ENCODE data around the gene CDH18. TPM values are rescaled to one million over a fixed set of nuclear protein-coding genes. Genes with fewer than 3 reads are reported as not detected.

The CDH18 gene
- total and polyA plus RNA-seq, 2 of the 4 experiments (the other 2 are of a cell fraction) = 0.24 to 1.1 TPM

DNA sequence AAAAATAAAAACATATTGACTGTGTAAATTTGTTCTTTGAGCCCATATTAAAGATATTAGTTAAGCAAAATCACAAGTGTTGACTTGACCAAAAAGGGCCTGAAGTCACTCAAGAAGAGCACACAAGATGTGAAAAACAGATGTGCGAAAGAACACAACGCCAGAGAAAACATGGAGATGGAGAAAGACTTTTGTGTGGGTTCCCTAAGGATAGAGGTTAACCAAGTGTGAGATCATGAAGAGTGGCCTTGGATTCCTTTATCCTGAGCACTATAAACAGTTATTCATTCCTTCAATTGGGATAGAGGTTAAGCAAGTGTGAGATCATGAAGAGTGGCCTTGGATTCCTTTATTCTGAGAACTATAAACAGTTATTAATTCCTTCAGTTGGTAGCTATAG is 361.8 kb downstream of the CDH18 start:
- Histone ChIP-seq H3K27ac (ENCODE audit: insufficient read depth, low read length) (no peak overlapping the region), H3K4me2 (ENCODE audit: low read depth, low read length) (no peak overlapping the region), H3K9me3 (ENCODE audit: control insufficient read depth, insufficient read depth, low read length) (peaks cover 7% of the 10 kb centered on the region), H3K14ac (replicated peaks; ENCODE audit: low read depth, low read length) (no peak overlapping the region), H2BK120ac (ENCODE audit: low read depth, low read length) (no peak overlapping the region), H3K56ac (ENCODE audit: extremely low read depth, insufficient read depth, low read length) (no peak overlapping the region), H4K91ac (ENCODE audit: insufficient read depth, low read depth, low read length) (no peak overlapping the region), H3K23ac (ENCODE audit: low read depth, low read length) (no peak overlapping the region), H4K5ac (ENCODE audit: low read depth, low read length) (no peak overlapping the region), H2BK5ac (ENCODE audit: low read depth, low read length, poor library complexity, severe bottlenecking) (no peak overlapping the region), H2AFZ (replicated peaks; ENCODE audit: low read length, poor library complexity) (no peak overlapping the region), H3K4me3 (ENCODE audit: insufficient read depth, low read depth, low read length) (no peak overlapping the region), H4K20me1 (ENCODE audit: insufficient read depth, low read length) (no peaks in the 10 kb centered on the region), H3K9me1 (ENCODE audit: insufficient read depth, low read length) (no peaks in the 10 kb centered on the region), H2AK9ac (replicated peaks; ENCODE audit: low read depth, low read length, poor library complexity) (no peak overlapping the region), H3K79me1 (ENCODE audit: low read depth in 1 of 2, low read length in 2 of 2) (no peaks in the 10 kb centered on the region), H2BK15ac (ENCODE audit: low read depth, low read length) (no peak overlapping the region), H4K8ac (ENCODE audit: low read depth in 2 of 2, low read length in 2 of 2) (no peak overlapping the region), H3K18ac (ENCODE audit: low read depth, low read length) (no peak overlapping the region), H3K36me3 (ENCODE audit: control insufficient read depth, insufficient read depth, low read length) (no peaks in the 10 kb centered on the region), H2BK20ac (ENCODE audit: low read depth, low read length) (no peak overlapping the region), H3K27me3 (ENCODE audit: control insufficient read depth, insufficient read depth, low read length) (no peaks in the 10 kb centered on the region), H3K4me1 (ENCODE audit: control insufficient read depth, insufficient read depth, low read length) (no peaks in the 10 kb centered on the region), H3K4ac (ENCODE audit: low read depth, low read length) (no peak overlapping the region), H2AK5ac (ENCODE audit: low read depth, low read length) (no peak overlapping the region), H3K9ac (ENCODE audit: low read depth, low read length) (no peak overlapping the region)
- POLR2A ChIA-PET (ENCODE audit: unreplicated experiment) = no interaction called here
- ATAC-seq (ENCODE audit: low read depth) (no peak), DNase-seq (no peak)
- TF ChIP-seq MAZ (IDR thresholded peaks at IDR 0.05; ENCODE audit: borderline replicate concordance, low read depth, low read length) (no peak), NFE2L2 (IDR thresholded peaks at IDR 0.05; ENCODE audit: low read depth, low read length) (no peak), RCOR1 (IDR thresholded peaks at IDR 0.05; ENCODE audit: insufficient replicate concordance, low read length) (no peak), CEBPB (IDR thresholded peaks at IDR 0.05; ENCODE audit: low read depth, low read length) (no peak), RAD21 (IDR thresholded peaks at IDR 0.05; ENCODE audit: low read length) (no peak), BHLHE40 (IDR thresholded peaks at IDR 0.05; ENCODE audit: low read depth, low read length) (no peak), MAFK (IDR thresholded peaks at IDR 0.05; ENCODE audit: low read depth, low read length) (no peak), RFX5 (IDR thresholded peaks at IDR 0.05; ENCODE audit: low read depth, low read length) (no peak), CHD1 (IDR thresholded peaks at IDR 0.05; ENCODE audit: low read depth, low read length) (no peak), POLR2A (IDR thresholded peaks at IDR 0.05; ENCODE audit: low read depth, low read length) (no peak), FOS (IDR thresholded peaks at IDR 0.05; ENCODE audit: low read depth, low read length) (no peak), SMC3 (IDR thresholded peaks at IDR 0.05; ENCODE audit: low read depth, low read length) (no peak)
- TF ChIP-seq, protein P1, sequence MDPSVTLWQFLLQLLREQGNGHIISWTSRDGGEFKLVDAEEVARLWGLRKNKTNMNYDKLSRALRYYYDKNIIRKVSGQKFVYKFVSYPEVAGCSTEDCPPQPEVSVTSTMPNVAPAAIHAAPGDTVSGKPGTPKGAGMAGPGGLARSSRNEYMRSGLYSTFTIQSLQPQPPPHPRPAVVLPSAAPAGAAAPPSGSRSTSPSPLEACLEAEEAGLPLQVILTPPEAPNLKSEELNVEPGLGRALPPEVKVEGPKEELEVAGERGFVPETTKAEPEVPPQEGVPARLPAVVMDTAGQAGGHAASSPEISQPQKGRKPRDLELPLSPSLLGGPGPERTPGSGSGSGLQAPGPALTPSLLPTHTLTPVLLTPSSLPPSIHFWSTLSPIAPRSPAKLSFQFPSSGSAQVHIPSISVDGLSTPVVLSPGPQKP (IDR thresholded peaks at IDR 0.05; ENCODE audit: borderline replicate concordance, low read depth, low read length) = no peak
- TF ChIP-seq, protein P2, sequence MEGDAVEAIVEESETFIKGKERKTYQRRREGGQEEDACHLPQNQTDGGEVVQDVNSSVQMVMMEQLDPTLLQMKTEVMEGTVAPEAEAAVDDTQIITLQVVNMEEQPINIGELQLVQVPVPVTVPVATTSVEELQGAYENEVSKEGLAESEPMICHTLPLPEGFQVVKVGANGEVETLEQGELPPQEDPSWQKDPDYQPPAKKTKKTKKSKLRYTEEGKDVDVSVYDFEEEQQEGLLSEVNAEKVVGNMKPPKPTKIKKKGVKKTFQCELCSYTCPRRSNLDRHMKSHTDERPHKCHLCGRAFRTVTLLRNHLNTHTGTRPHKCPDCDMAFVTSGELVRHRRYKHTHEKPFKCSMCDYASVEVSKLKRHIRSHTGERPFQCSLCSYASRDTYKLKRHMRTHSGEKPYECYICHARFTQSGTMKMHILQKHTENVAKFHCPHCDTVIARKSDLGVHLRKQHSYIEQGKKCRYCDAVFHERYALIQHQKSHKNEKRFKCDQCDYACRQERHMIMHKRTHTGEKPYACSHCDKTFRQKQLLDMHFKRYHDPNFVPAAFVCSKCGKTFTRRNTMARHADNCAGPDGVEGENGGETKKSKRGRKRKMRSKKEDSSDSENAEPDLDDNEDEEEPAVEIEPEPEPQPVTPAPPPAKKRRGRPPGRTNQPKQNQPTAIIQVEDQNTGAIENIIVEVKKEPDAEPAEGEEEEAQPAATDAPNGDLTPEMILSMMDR (conservative IDR thresholded peaks at IDR 0.05; ENCODE audit: low read depth, low read length) = no peak
- WGBS, 2 experiments (ENCODE audit: extremely low coverage in 2 of 2, insufficient read length in 1 of 2) = no CpG with 5 or more reads among the region's 2 CpGs
- dilution Hi-C loops (cut with HindIII; ENCODE audit: low sequenced_read_pairs, unreplicated experiment) = no loop called here
- intact Hi-C loops (cut with micrococcal nuclease) = no loop called here
- no TSS peak for BruUV-seq (replicated peaks)
- CTCF ChIA-PET = no interaction called here
- in situ Hi-C loops (cut with MboI; ENCODE audit: low sequenced_read_pairs) = no loop called here
